Stimulated activated CD4-positive, alpha-beta T cell treated with anti-CD3 and anti-CD28 coated beads, Interleukin-1b, Interleukin-23, amount 100 ng/mL, for 1 hour (primary cell): ENCODE data around the gene EXTL1.
A peak's percentile ranks its signal among the peaks of the same experiment; 100 is the strongest.
"Not testable (repeated sequence)": the region's sequence is repeated elsewhere in the genome, so short reads cannot be mapped to it uniquely, and the experiment has no call there.

Experiments
- DNase-seq, 2 donors: peaks; one replicate each; pipeline ENCODE4 v3.0.0-alpha.2; 2020; ENCODE audit warnings: low read depth in 2 of 2

EXTL1 gene, protein sequence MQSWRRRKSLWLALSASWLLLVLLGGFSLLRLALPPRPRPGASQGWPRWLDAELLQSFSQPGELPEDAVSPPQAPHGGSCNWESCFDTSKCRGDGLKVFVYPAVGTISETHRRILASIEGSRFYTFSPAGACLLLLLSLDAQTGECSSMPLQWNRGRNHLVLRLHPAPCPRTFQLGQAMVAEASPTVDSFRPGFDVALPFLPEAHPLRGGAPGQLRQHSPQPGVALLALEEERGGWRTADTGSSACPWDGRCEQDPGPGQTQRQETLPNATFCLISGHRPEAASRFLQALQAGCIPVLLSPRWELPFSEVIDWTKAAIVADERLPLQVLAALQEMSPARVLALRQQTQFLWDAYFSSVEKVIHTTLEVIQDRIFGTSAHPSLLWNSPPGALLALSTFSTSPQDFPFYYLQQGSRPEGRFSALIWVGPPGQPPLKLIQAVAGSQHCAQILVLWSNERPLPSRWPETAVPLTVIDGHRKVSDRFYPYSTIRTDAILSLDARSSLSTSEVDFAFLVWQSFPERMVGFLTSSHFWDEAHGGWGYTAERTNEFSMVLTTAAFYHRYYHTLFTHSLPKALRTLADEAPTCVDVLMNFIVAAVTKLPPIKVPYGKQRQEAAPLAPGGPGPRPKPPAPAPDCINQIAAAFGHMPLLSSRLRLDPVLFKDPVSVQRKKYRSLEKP

DNA sequence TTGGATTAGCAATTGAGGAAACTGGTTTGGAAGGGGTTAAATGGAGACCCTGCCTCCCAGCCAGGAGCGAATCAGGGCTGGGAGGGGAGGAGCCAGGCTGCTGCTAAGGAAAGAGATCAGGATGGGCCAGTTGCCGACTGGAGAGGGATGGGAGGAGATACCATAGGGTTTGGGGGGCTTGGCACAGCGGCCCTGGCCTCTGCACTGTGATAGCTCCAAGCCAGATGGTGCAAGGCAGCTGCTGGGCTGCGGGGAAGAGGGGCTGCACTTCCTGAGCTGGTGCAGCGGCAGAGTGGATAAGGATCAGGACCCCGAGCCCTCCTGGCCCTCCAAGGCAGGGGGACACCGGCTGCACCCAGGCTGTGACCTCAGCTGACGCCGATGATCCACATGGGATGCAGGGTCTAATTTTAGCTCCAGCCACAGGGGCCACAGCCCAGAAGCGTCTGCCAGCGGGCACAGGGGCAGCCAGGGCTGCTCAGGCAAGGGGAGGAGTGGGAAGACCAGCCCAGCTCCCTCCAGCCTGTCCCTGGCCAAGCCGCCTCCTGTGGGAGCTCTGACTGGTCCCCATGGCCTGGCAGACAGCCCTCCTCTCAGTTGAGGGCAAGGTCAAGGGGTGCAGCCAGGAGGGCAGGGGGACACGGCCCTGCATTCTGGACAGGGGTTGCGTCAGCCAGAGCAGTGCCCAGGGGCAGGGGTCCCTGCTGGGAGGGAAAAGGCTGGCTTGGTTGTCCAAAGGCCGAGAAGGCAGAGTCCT, at the start of gene EXTL1:
Gene EXTL1, plus strand, starts transcription at position 129 of the 757 bp plus-strand sequence. CDS start 872 bp downstream, outside the sequence.
- no peak for DNase-seq

DNA sequence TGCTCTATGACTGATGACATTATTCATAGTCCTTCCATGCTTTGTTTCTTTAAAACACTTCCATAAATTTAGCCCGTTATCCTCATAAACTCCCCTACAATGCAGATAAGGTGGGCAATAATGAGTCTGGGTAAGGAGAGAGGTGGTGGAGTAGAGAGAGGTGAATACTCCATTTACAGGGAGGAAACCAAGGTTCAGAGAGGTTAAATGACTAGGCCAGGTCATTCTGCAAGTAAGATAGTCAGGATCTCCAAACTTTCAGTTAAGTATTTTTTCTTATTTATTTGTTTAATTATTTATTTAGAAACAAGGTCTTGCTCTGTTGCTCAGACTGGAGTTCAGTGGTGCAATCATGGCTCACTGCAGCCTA, 49.8 kb upstream of the EXTL1 start:
- DNase-seq, result no peak

DNA sequence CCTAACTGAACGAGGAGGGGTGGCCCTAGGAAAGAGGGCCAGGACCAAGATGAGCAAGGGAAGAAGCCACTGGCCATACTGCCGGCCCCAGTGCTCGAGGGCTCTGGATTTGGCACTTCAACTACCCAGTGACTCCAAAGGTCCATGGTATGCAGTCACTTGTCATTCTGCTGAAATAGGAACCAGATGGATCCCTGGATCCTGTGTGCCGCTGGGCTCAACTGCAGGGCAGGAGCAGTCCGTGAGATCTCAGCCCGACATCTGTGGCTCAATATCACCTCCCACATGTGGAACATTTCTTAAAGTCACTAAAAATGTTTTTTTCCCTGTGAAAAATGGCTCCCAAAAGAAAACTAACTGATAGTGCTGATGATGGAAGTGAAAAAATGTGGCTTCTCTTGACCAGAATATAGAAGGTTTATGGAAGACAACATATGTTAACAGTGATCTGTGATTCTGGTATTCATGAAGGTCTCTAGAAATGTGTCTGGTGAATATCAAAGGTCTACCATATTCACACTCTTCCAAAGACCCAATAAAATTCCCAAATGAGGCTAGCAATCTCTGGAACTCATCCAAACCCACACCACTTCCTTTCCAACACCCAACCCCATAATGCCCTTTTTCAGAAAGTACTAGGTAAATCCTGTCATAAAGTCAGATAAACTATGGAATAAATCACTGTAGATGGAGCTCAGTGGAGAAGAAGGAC, 47.8 kb upstream of the EXTL1 start:
- no peak for DNase-seq

DNA sequence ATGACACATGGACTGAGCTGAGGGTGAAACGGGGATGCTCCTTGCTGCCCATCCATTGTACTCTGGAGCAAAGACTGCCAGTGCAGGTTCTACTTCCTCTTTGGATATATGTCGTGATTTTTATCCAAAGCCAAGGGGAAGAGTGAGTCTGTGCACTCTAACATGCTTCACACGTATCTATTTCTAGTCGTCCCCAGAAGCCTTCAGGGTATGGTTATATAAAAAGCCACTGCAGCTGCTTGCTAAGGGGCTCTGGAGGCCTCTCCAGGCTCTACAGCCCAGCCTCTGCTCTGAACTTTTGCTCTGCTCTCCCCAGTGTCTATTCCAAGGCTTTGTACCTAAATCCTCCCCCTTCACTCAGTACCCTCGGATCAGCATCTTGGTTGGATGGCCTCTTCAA, 43.8 kb upstream of the EXTL1 start:
- DNase-seq, result no peak

DNA sequence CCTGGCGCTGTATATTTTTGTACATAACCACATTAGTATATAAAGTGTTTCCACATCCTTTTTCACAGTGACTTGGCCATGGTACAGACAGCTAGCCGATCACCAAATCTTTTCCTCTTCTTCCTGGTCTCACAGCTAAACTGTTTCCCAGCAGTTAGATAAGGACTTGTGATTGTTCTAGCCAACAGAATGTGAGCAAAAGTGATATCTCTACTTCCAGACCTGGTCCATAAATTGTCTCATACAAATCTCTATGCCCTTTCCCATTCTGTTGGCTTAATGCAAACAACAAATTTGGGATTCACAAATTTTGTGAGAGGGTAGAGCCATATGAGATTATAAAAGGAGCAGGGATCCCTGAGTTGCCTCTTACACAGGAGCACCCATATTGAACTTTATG, 43.2 kb upstream of the EXTL1 start:
- DNase-seq, result no peak

DNA sequence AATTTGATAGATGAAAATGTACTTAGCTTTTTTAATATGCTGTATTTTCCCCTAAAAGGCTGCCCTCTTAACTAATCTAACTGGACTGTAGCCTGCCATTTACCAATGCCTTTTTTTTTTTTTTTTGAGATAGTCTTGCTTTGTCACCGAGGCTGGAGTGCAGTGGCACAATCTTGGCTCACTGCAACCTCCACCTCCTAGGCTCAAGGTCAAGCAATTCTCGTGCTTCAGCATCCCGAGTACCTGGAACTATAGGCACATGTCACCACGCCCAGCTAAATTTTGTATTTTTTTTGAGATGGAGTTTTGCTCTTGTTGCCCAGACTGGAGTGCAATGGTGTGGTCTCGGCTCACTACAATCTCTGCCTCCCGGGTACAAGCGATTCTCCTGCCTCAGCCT, 42.4 kb upstream of the EXTL1 start:
- DNase-seq, result no peak

DNA sequence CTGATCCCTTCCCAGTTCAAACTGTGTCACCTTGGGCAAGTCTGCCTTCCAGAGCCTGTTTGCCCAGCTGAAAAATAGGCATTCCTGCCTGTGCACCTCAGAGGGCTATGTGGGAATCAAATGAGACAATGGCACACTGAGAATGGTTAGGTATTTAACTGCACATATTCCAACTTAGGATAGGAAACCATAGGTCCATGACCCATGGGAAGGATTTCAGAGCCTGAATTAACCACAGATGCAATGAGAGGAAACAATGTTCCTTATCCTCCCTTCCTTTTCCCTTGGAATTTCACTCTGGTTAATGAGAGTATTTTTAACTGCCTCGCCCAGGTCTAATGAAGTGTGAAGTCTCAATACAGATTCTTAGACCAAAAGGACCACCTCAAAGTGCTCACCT, 36.4 kb upstream of the EXTL1 start:
- DNase-seq, result no peak

DNA sequence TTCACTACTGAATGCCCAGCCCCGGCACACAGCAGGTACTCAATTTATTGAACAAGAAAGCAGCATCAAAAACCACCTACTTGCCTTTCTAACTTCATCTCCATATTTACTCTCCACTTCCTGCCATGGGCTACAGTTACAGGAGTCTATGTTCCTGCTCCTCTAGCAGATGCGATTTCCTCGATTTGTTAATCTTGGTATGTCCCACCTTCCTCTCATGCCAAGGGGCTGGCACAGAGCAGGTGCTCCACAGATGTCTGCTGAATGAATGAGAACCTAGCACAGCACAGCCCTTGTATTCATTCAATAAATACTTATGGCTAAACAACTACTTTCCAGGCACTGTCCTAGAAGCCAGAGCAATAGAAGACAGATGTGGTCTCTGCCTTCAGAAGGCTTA, 35.9 kb upstream of the EXTL1 start:
- no peak for DNase-seq

DNA sequence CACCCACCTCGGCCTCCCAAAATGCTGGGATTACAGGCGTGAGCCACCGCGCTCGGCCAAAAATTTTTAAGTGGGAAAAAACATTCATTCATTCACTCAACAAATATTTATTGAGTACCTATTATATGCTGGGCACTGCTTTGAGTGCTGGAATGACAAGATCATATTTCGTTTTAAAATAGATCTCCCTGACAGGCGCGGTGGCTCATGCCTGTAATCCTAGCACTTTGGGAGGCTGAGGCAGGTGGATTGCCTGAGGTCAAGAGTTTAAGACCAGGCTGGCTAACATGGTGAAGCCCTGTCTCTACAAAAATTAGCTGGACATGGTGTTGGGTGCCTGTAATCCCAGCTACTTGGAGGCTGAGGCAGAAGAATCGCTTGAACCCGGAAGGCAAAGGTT, 34.8 kb upstream of the EXTL1 start:
- not testable (repeated sequence) for DNase-seq

DNA sequence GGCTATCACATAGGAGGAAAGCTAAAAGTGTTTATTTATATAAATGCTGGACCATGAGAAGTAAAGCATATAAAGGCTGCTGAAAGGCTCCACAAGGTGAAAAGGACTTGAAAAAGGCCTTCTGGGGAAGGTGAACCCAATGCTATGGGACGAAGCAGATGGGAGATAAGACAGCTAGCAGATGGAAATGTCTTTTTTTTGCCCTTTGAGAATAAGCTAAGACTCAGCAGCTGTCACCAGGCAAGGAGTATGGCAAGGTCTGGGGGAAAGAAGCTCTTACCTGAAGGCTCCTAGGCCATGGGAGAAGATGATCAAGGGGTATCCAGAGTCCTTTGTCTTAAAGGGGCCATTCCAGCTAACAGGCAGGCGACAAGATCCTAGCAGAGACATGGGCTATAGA, 33.6 kb upstream of the EXTL1 start:
- DNase-seq, result no peak

DNA sequence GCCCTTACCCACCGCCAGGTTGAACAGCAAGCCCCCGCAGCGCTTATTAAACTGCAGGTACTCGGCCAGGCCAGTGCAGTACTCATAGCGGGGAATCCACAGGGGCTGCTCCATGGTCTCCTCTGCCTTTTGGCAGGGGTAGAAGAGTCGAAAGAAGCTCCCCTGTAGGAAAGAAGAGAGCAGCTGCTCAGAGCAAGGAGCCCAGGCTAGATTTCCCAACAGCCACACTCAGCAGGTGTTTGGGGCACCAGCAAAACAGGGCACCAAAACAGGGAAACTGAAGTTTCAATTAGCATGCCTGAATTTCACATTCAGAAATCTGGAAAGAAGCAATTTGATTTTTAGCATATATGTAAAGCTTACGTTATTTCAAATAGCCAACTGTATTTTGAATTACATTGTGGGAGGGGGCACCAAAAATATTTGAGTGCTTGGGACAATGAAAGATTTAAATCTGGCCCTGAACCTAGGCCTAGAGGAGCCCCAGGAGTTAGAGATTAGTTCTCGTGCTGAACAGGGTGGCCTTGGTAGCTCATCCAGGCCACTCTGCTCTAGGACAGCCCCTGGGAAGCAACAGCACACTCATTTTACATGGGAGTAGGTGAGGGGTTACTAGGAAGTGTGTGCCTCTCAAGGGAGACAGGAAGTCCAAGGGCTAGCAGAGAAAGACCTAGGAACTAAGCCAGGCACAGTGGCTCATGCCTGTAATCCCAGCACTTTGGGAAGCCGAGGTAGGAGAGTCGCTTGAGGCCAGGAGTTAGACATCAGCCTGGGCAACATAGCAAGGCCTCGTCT, 31.9 kb upstream of the EXTL1 start:
- no peak for DNase-seq

DNA sequence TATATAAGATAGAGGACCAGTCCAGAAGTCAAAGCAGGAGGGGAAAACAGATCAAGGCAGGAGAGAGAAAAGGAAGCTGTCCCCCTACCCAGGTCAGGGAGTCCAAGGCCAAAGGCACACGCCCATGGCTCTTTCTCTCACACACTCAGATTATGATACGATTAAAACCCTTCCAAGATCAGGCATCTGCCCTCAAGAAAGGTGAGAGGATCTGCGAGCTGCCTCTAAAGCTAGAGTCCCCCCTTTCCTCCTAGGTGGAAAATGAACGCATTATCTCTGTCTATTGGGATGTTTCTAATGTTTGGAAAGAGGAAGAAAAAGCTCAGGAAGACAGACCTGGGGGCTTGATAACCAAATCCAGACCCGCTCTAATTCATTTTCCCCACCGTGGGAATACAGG, 31.3 kb upstream of the EXTL1 start:
- no peak for DNase-seq

DNA sequence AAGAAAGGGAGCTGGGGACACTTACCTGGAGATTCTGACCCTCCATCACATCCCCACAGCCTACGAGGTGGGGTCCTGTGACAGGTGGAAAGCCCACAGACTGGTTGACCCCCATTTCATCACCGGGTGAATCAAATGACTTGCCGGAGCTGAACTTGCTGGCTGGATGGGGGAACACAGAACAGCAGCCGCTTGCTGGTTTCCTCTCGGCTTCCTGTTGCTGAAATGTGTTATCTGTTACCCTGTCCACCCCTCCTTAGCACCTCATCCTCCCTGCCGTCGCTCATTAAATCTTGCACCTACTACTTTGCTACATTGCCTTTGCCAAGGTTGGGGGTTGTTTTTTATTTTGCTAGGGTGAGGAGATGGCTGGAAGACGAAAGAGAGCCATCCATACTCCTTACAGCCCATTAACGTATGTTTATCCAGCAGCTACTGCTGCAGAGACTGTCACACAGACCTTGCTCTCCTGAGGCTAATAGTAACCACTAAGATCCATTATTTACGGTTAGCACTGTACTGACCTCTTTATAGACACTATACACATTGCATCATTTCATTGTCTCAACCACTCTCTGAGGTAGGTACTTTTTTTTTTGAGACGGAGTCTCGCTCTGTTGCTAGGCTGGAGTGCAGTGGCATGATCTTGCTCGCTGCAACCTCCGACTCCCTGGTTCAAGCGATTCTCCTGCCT, 30.7 kb upstream of the EXTL1 start:
- peak in 1 of 2 donors; percentile 16 for DNase-seq

DNA sequence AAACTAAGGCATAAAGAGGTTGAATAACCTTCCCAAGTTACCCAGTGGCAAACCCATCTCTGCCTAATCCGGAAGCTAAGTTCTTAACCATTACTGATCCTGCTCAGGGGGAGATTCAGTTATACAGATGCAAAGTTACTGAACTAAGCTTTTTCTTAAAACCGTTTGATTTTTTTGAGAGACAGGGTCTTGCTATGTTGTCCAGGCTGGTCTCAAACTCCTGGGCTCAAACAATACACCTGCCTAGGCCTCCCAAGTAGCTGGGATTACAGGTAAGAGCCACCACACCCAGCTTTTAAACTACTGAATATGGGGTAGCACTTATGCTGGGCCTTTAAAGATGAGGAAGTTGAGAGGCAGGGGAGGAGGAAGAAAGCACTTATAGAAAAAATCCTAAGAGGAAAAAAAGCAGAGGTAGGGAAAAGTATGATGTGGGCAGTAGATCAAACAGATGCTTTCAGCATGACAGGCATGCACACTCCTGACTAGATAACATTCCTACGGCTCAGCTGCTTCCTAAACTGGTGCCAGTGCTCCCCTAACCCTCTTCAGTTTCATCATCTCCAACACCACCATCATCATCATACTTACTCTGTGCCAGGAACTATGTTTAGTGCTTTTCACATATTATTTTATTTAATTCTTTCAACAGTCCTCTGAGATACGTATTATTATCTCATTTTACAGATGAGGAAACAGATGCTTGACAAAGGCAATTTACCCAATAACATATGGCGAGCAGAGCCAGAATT, 29.5 kb upstream of the EXTL1 start:
- no peak for DNase-seq

DNA sequence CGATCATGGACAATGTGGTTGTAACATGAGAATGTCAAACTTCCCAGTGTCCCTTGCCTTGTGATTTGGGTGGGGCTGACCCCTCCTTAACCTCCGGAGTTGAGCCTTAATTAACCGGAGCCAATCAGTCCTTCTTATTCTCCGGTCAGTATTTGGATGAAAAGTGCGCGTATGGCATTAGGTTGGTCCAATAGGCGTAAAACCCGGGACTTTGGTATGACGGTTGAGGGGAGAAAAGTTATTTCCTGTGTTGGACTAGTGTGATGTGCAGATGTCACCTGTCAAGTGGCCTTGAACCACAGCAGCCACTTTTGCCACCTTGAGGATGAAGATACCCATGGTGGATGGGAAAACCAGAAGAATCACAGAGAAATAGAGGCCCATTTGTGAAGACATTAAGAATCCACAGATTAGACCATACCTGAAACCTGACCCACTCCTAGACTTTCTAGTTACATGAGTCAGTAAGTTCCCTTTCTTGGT, 28.8 kb upstream of the EXTL1 start:
- DNase-seq, result no peak

DNA sequence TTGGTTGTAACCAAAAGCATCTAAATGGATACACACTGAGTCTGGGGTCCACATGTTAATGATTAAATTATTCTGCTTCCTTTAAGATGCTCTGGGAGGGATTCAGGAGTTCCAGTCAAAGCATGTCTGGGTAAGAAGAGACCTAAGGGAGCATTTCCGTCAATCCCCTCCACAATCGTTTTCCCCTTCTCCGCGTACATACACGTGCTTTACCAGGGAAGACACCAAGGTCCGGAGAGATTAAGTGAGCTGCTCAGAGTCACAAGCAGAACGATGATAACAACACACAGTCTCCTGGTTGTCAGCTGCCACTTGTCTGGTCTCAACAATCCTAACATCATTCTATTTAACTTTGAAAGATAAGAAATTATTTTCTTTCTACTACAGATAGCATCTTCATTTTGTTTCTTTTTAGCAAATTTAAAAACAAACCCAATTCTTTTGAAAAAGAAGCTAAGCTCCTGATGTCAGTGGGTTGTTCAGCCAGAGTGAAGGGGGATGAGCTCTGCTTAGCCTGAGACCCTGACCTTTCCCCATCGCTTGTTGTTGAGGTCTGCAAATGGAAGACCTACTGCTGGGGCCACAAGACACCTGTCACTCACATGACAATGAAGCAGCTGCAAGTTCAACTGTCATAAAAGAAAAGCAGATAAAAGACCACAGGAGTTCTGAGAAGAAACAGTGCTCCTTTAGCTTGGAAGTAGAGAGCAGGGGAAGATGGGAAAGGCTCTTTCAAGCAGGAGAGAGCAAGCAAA, 28.2 kb upstream of the EXTL1 start:
- no peak for DNase-seq

DNA sequence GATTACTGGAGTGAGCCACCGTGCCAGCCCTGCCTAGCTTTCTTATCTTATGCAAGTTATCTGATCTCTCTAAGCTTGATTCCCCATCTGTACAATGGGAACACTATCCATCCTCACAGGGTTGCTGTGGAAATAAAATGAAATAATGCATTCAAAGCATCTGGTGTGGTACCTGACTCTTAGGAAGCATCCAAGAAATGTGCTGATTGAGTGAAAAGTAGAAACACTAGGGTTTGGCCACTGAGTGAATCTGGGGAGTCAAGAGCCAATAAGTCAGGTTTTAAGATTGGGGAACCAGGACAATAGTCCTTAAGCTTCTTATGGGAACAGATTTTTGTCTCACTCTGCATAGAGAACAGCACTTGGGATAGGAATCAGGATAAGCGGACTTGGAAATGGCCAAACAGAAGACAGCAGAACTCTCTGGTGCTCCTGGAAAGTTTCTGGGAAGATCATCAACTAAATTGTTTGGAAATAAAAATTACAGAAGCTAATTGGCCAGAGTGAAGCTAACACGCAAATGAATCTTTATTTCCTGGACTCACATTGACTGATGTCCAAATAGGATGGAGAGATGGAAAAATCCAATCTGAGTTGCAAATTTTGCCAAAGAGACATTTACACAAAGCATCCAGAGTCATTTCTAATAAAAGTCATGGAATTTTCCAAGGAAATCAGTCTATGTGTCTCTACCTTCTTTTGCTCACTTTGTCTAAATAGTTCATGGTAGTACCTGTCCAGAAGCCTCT, 27.0 kb upstream of the EXTL1 start:
- no peak for DNase-seq
